ENCODE results near the gene ACLY.
"Not testable (repeated sequence)": the region's sequence is repeated elsewhere in the genome, so short reads cannot be mapped to it uniquely, and the experiment has no call there.

The ACLY gene

GRCh38 chr17:41910701-41911391 lies 7.9 kb downstream of the ACLY start:
- DNase-seq (ENCODE audit: low read depth) = peak; percentile 96

GRCh38 chr17:41909088-41909487 lies 9.7 kb downstream of the ACLY start:
- no peak for DNase-seq (ENCODE audit: low read depth)

GRCh38 chr17:41907633-41908539 lies 10.9 kb downstream of the ACLY start:
- DNase-seq (ENCODE audit: low read depth) = peak; percentile 54

- peak; percentile 78 for DNase-seq (ENCODE audit: low read depth)
These were observed 11.6 kb downstream of the ACLY start for GRCh38 chr17:41907185-41907556.

- no peak for DNase-seq (ENCODE audit: low read depth)
These were observed 12.1 kb downstream of the ACLY start for GRCh38 chr17:41906465-41907184.

- DNase-seq (ENCODE audit: low read depth) = no peak
These were observed 13.6 kb downstream of the ACLY start for GRCh38 chr17:41905172-41905571.

- no peak for DNase-seq (ENCODE audit: low read depth)
These were observed 14.4 kb downstream of the ACLY start for GRCh38 chr17:41904242-41904841.

- no peak for DNase-seq (ENCODE audit: low read depth)
These were observed 17.1 kb downstream of the ACLY start for GRCh38 chr17:41901646-41902045.

- no peak for DNase-seq (ENCODE audit: low read depth)
These were observed 22.0 kb downstream of the ACLY start for GRCh38 chr17:41896726-41897125.

- no peak for DNase-seq (ENCODE audit: low read depth)
These were observed 23.1 kb downstream of the ACLY start for GRCh38 chr17:41895617-41896016.

GRCh38 chr17:41894791-41895331 lies 23.9 kb downstream of the ACLY start:
- DNase-seq (ENCODE audit: low read depth) = peak; percentile 80

GRCh38 chr17:41893384-41893783 lies 25.4 kb downstream of the ACLY start:
- no peak for DNase-seq (ENCODE audit: low read depth)

- DNase-seq (ENCODE audit: low read depth) = no peak
These were observed 26.8 kb downstream of the ACLY start for GRCh38 chr17:41892021-41892376.

- DNase-seq (ENCODE audit: low read depth) = no peak
These were observed 27.4 kb downstream of the ACLY start for GRCh38 chr17:41891135-41892020.

GRCh38 chr17:41888332-41888965 lies 30.3 kb downstream of the ACLY start:
- no peak for DNase-seq (ENCODE audit: low read depth)

GRCh38 chr17:41885733-41886132 lies 33.0 kb downstream of the ACLY start:
- no peak for DNase-seq (ENCODE audit: low read depth)

GRCh38 chr17:41882756-41883155 lies 36.0 kb downstream of the ACLY start:
- no peak for DNase-seq (ENCODE audit: low read depth)

GRCh38 chr17:41880130-41880529 lies 38.6 kb downstream of the ACLY start:
- no peak for DNase-seq (ENCODE audit: low read depth)

GRCh38 chr17:41874293-41874670 lies 44.5 kb downstream of the ACLY start:
- not testable (repeated sequence) for DNase-seq (ENCODE audit: low read depth)

- no peak for DNase-seq (ENCODE audit: low read depth)
These were observed 45.0 kb downstream of the ACLY start for GRCh38 chr17:41873559-41874292.
